ENCODE measurements around the gene HOXC9.

DNA sequence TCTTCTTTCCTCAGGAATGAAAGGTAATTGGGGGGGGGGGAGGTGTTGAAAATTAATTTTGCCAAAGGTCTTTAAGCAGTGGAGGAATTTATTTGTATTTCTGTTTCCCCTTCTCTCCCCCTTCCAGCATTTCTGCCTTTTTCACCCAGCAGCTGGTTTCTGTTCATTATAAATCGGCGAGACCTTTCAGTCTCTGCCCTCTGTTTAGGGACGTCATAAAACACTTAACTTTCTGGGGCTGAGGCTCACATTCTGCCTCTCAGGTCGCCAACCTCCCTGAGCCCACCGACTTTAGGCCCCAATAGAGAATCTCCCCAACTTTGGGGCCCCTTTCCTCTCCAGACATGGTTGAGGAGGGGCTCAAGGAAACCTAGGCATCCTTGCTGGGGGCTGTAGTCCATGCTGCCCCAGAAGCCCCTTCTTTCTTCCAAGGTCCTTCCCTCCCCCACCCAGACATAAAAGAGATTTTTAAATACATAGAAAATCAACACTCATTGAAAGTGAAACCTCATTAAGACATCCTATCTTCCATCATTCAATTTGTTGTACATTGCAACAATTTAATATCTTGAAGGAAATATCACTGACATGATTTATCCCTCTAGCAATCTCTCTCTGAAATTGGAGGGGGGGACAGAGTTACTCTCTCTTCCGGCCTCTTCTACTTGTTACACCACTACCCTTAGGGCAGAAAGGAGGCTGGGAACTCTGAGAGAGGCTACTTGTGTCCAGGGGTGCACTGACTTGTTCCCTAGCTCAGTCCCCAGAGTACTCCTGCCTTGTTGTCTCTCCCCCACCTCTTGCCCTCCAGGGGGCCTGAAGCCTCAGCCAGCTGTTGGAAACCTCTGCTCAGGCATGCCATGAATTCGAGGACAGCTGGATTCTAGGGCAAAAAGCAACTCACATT, 25.8 kb downstream of the HOXC9 start:
- TF ChIP-seq, protein P1, sequence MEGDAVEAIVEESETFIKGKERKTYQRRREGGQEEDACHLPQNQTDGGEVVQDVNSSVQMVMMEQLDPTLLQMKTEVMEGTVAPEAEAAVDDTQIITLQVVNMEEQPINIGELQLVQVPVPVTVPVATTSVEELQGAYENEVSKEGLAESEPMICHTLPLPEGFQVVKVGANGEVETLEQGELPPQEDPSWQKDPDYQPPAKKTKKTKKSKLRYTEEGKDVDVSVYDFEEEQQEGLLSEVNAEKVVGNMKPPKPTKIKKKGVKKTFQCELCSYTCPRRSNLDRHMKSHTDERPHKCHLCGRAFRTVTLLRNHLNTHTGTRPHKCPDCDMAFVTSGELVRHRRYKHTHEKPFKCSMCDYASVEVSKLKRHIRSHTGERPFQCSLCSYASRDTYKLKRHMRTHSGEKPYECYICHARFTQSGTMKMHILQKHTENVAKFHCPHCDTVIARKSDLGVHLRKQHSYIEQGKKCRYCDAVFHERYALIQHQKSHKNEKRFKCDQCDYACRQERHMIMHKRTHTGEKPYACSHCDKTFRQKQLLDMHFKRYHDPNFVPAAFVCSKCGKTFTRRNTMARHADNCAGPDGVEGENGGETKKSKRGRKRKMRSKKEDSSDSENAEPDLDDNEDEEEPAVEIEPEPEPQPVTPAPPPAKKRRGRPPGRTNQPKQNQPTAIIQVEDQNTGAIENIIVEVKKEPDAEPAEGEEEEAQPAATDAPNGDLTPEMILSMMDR (IDR thresholded peaks at IDR 0.05): no peak
- TF ChIP-seq POLR2A (IDR thresholded peaks at IDR 0.05) (no peak), POLR2AphosphoS5 (IDR thresholded peaks at IDR 0.05; ENCODE audit: insufficient read depth in 1 of 2, low read depth in 1 of 2) (no peak)
